Lung microvascular endothelial cell (primary cell): ENCODE results near the gene CYTH4. TPM values are rescaled to one million over a fixed set of nuclear protein-coding genes. Genes with fewer than 3 reads are reported as not detected.

Source experiments
- total RNA-seq: library from RNA; depleted of rRNA; stranded (reverse); fragments of >200 nt; gene quantifications from 2 replicates; pipeline ENCODE4 v1.2.1, GENCODE V29; 2014

CYTH4 gene
- total RNA-seq, 1 donor from 2014 or later, result not detected

Other genes starting within 250 kb of the CYTH4 start
- gene KCTD17, start 230.8 kb upstream of the CYTH4 start, total RNA-seq, result 42.1 and 81.7 TPM in 2 replicates
- gene TMPRSS6, start 172.8 kb upstream of the CYTH4 start, total RNA-seq, result not detected in 2 replicates
- gene IL2RB, start 132.6 kb upstream of the CYTH4 start, total RNA-seq, result not detected in 2 replicates
- gene C1QTNF6, start 94.3 kb upstream of the CYTH4 start, total RNA-seq, result 0.99 and 4.6 TPM in 2 replicates
- not detected in 2 replicates for gene SSTR3, start 70.0 kb upstream of the CYTH4 start, total RNA-seq
- 3.0 and 15.3 TPM in 2 replicates for gene RAC2, start 38.2 kb upstream of the CYTH4 start, total RNA-seq
- under 0.01 TPM in 1 of 2 replicates, not detected in the other for gene ELFN2, start 145.0 kb downstream of the CYTH4 start, total RNA-seq
- 89.8 and 137 TPM in 2 replicates for gene MFNG, start 203.9 kb downstream of the CYTH4 start, total RNA-seq
- 36.2 and 57.1 TPM in 2 replicates for gene CARD10, start 236.9 kb downstream of the CYTH4 start, total RNA-seq